OCI-LY1 (cell line): ENCODE data around the gene ARHGEF28.

Source experiments
- H2AFZ ChIP-seq: fragments of 200-600 bp; sonication (generic), shearing (Covaris generic); 2 replicates; pipeline ENCODE4 v1.6.0; 2014; ENCODE audit warnings: antibody characterized with exemption, mild to moderate bottlenecking, low read length
- H3F3A ChIP-seq: fragments of 200-600 bp; sonication (generic), shearing (Covaris generic); 2 replicates; pipeline ENCODE4 v1.6.0; 2014; ENCODE audit warnings: mild to moderate bottlenecking, antibody characterized with exemption, low read length, moderate library complexity; ENCODE audit not compliant: insufficient read depth
- H3K27ac ChIP-seq: fragments of 200-600 bp; sonication (generic); 2 replicates; pipeline ENCODE4 v1.5.1; 2014; ENCODE audit warnings: low read length, mixed run types, mild to moderate bottlenecking, low read depth; ENCODE audit not compliant: poor library complexity, severe bottlenecking
- H3K27me3 ChIP-seq: fragments of 200-600 bp; sonication (generic); 2 replicates; pipeline ENCODE4 v1.6.0; 2014; ENCODE audit warnings: antibody characterized with exemption, mild to moderate bottlenecking, low read length, moderate library complexity; ENCODE audit not compliant: insufficient read depth
- H3K36me3 ChIP-seq: fragments of 200-600 bp; sonication (generic); 2 replicates; pipeline ENCODE4 v1.6.1; 2014; ENCODE audit warnings: mild to moderate bottlenecking, antibody characterized with exemption, low read length, moderate library complexity, mixed read lengths; ENCODE audit not compliant: insufficient read depth
- H3K4me1 ChIP-seq: fragments of 200-600 bp; sonication (generic); 2 replicates; pipeline ENCODE4 v1.5.1; 2014; ENCODE audit warnings: mild to moderate bottlenecking, low read length, moderate library complexity; ENCODE audit not compliant: insufficient read depth, severe bottlenecking
- H3K4me2 ChIP-seq: fragments of 200-600 bp; sonication (generic), shearing (Covaris generic); 2 replicates; pipeline ENCODE4 v1.6.1; 2014; ENCODE audit warnings: low read length
- H3K4me3 ChIP-seq: fragments of 200-600 bp; sonication (generic); 2 replicates; pipeline ENCODE4 v1.5.1; 2014; ENCODE audit warnings: low read length, low read depth, mild to moderate bottlenecking, mixed read lengths; ENCODE audit not compliant: poor library complexity, severe bottlenecking
- H3K79me2 ChIP-seq: fragments of 200-600 bp; shearing (Covaris generic); 2 replicates; pipeline ENCODE4 v1.6.1; 2016; ENCODE audit warnings: mixed run types, low read length, mixed read lengths; ENCODE audit not compliant: insufficient read depth
- H3K9ac ChIP-seq: fragments of 200-600 bp; sonication (generic), shearing (Covaris generic); 2 replicates; pipeline ENCODE4 v1.6.1; 2014; ENCODE audit warnings: mild to moderate bottlenecking, low read length, mixed read lengths
- H3K9me2 ChIP-seq: fragments of 200-600 bp; sonication (generic), shearing (Covaris generic); 2 replicates; pipeline ENCODE4 v1.6.1; 2014; ENCODE audit warnings: low read depth, mild to moderate bottlenecking, low read length, mixed read lengths
- H3K9me3 ChIP-seq: fragments of 200-600 bp; shearing (Covaris generic); 2 replicates; pipeline ENCODE4 v1.6.1; 2014; ENCODE audit warnings: low read length, mixed read lengths
- H4K20me1 ChIP-seq: fragments of 200-600 bp; sonication (generic), shearing (Covaris generic); 2 replicates; pipeline ENCODE4 v1.6.0; 2016; ENCODE audit warnings: mild to moderate bottlenecking, low read length; ENCODE audit not compliant: insufficient read depth
- EZH2 ChIP-seq: fragments of 200-600 bp; sonication (generic), shearing (Covaris generic); IDR thresholded peaks from 2 replicates; pipeline ENCODE4 v1.8.0; 2017; ENCODE audit warnings: borderline replicate concordance, mixed run types, mild to moderate bottlenecking, antibody characterized with exemption, low read length, moderate library complexity, mixed read lengths
- TF ChIP-seq, protein P1 (sequence below): fragments of 200-600 bp; sonication (generic), shearing (Covaris generic); IDR thresholded peaks from 2 replicates; pipeline ENCODE4 v1.5.1; 2017; ENCODE audit warnings: mild to moderate bottlenecking, antibody characterized with exemption, low read length, moderate library complexity, mixed read lengths

ARHGEF28 gene

DNA sequence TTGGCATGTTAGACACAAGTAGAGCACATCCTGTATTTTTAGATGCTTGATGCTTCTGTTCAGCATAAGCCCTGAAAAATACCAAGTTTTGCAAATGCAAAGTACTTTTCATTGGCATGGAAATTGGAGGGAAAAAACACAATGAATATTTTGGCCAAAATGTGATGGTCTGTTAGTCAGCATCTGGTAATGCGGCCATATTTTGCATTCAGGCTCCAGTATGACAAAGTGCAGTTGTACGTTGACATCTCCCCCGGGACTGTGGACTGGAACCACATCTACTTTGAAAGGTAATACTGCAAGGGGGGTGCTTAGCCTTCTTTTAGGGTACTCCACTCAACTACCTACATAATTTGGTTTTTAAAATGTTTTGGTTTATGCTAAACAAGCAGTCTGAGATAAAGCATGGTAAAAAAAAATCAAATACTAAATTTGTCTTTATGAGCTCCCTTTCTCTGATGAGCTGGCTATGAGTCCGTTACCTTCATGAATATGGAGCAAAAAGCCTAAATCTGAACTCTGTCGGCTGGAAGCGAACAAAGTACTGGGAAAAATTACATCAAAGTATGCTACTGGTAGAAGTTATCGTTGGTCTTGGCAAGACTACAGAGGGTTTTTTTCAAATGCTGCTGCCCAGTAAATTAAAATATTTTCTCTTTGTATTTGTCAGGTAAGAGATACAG is 297.0 kb downstream of the ARHGEF28 start:
- H3K27me3 ChIP-seq = no peaks in the 10 kb centered on the region
- H2AFZ ChIP-seq = no peak overlapping the region
- no peak overlapping the region for H3K27ac ChIP-seq
- no peak overlapping the region for H3K4me2 ChIP-seq
- H3K4me3 ChIP-seq = no peak overlapping the region
- no peaks in the 10 kb centered on the region for H3K9me3 ChIP-seq
- H3F3A ChIP-seq = no peaks in the 10 kb centered on the region
- H3K36me3 ChIP-seq = no peaks in the 10 kb centered on the region
- no peak overlapping the region for H3K9ac ChIP-seq
- H3K4me1 ChIP-seq = no peaks in the 10 kb centered on the region
- H3K9me2 ChIP-seq = no peaks in the 10 kb centered on the region
- H4K20me1 ChIP-seq = no peaks in the 10 kb centered on the region
- TF ChIP-seq, protein P1, sequence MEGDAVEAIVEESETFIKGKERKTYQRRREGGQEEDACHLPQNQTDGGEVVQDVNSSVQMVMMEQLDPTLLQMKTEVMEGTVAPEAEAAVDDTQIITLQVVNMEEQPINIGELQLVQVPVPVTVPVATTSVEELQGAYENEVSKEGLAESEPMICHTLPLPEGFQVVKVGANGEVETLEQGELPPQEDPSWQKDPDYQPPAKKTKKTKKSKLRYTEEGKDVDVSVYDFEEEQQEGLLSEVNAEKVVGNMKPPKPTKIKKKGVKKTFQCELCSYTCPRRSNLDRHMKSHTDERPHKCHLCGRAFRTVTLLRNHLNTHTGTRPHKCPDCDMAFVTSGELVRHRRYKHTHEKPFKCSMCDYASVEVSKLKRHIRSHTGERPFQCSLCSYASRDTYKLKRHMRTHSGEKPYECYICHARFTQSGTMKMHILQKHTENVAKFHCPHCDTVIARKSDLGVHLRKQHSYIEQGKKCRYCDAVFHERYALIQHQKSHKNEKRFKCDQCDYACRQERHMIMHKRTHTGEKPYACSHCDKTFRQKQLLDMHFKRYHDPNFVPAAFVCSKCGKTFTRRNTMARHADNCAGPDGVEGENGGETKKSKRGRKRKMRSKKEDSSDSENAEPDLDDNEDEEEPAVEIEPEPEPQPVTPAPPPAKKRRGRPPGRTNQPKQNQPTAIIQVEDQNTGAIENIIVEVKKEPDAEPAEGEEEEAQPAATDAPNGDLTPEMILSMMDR = no peak
- no peak for TF ChIP-seq EZH2
- H3K79me2 ChIP-seq = no peaks in the 10 kb centered on the region

DNA sequence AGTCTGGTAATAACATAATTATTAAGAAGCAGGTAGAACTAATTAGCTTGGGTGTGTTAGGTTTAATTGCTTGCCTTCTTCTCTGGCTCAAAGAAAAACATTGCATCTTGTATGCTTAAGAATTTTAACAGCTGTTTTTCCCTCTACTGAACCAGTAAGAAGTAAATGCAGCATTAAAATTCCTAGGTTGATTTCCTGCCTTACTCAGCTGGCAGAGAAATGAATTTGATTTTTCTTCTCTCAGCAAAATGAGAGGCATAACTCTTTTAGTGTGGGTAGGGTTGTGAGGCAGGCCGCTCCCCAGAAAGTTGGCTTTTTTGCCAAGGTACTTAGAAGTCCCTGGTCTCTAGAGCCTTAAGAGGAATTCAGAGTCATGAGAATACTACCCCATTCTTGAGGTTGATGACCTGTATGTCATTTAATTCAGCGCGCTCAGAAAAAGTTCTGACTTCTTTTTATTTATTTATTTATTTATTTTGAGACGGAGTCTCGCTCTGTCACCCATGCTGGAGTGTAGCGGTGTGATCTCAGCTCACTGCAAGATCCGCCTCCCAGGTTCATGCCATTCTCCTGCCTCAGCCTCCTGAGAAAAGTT is 302.6 kb downstream of the ARHGEF28 start:
- Histone ChIP-seq H3K9ac (no peak overlapping the region), H3K27ac (no peak overlapping the region), H2AFZ (no peak overlapping the region), H4K20me1 (no peaks in the 10 kb centered on the region), H3K9me3 (no peaks in the 10 kb centered on the region), H3K36me3 (no peaks in the 10 kb centered on the region), H3K79me2 (no peaks in the 10 kb centered on the region), H3K27me3 (no peaks in the 10 kb centered on the region), H3K4me3 (no peak overlapping the region), H3F3A (no peaks in the 10 kb centered on the region), H3K9me2 (no peaks in the 10 kb centered on the region), H3K4me2 (no peak overlapping the region), H3K4me1 (no peaks in the 10 kb centered on the region)
- TF ChIP-seq EZH2 = no peak
- TF ChIP-seq, protein P1 = no peak

DNA sequence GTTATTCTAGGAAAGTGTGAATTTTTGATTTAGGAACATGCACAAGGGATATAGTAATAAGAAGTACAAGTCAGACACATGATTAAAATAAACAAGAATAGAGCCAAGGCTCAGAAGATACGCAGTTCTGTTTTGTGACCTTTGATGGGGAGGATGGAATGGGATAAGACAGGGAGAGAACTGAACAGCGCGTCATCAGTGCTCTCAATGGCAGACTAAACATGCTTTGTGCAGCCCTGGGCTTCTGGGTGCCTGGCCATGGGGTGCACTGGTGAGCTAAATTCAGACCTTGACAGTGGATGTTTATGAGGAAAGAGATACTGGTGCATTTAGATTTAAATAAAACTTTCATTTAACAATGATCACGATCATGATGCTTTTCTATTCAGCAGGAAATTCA is 309.7 kb downstream of the ARHGEF28 start:
- Histone ChIP-seq H3K9me2 (no peaks in the 10 kb centered on the region), H3K27me3 (no peaks in the 10 kb centered on the region), H3K4me3 (no peak overlapping the region), H3F3A (no peaks in the 10 kb centered on the region), H3K9me3 (no peaks in the 10 kb centered on the region), H3K27ac (no peak overlapping the region), H3K4me1 (no peaks in the 10 kb centered on the region), H3K36me3 (no peaks in the 10 kb centered on the region), H3K4me2 (no peak overlapping the region), H2AFZ (no peak overlapping the region), H3K79me2 (no peaks in the 10 kb centered on the region), H4K20me1 (no peaks in the 10 kb centered on the region), H3K9ac (no peak overlapping the region)
- no peak for TF ChIP-seq EZH2
- TF ChIP-seq, protein P1 = no peak
